SK-N-SH (cell line): ENCODE measurements around the gene PGF. TPM values are rescaled to one million over a fixed set of nuclear protein-coding genes. Genes with fewer than 3 reads are reported as not detected.

Experiments
- CTCF ChIA-PET: fragments of 300-600, 350-600 bp; formaldehyde crosslinking; extraction: SDS; loops from one replicate; lab custom pipeline; 2021; lab: Yijun Ruan, JAX
- POLR2A ChIA-PET: fragments of 350-600 bp; sonication (Branson Sonifier 250); formaldehyde crosslinking; extraction: SDS; loops from one replicate; lab custom pipeline; 2020; ENCODE audit warnings: antibody characterized with exemption, inconsistent platforms; lab: Yijun Ruan, JAX
- DNase-seq: peaks from one replicate; pipeline ENCODE4 v3.0.0; 2012
- H2AFZ ChIP-seq: fragments of 200-600 bp; sonication (generic); 2 replicates; pipeline ENCODE4 v1.8.1; 2016; ENCODE audit warnings: antibody characterized with exemption, mild to moderate bottlenecking, low read depth
- H3F3A ChIP-seq: fragments of 200-600 bp; sonication (generic); replicated peaks from 2 replicates; pipeline ENCODE3; 2016; ENCODE audit warnings: antibody characterized with exemption, mild to moderate bottlenecking; ENCODE audit not compliant: insufficient read depth
- H3K27ac ChIP-seq, 2 experiments: fragments of 200-500 bp in 1 of 2; fragments of 200-600 bp in 1 of 2; sonication (Bioruptor generic) in 1 of 2; sonication (generic), shearing (Covaris generic) in 1 of 2; 2 replicates each; pipeline versions ENCODE4 v1.5.1 to v1.6.1; 2014 to 2016; ENCODE audit warnings: low read depth in 2 of 2, inconsistent platforms in 1 of 2, low read length in 1 of 2, mild to moderate bottlenecking in 1 of 2, mixed read lengths in 1 of 2
- H3K27me3 ChIP-seq: fragments of 200-600 bp; sonication (generic), shearing (Covaris generic); 2 replicates; pipeline ENCODE4 v1.6.1; 2016; ENCODE audit warnings: mixed run types; ENCODE audit not compliant: insufficient read depth
- H3K36me3 ChIP-seq, 2 experiments: fragments of 200-500 bp in 1 of 2; fragments of 200-600 bp in 1 of 2; sonication (Bioruptor generic) in 1 of 2; sonication (generic) in 1 of 2; replicated peaks in 1 of 2; 2 replicates each; pipeline versions ENCODE3 to v1.5.1; 2014 to 2016; ENCODE audit warnings: low read length in 1 of 2, mild to moderate bottlenecking in 1 of 2; ENCODE audit not compliant: insufficient read depth in 2 of 2, control insufficient read depth in 1 of 2
- H3K4me1 ChIP-seq, 2 experiments: fragments of 200-500 bp in 1 of 2; fragments of 200-600 bp in 1 of 2; sonication (Bioruptor generic) in 1 of 2; sonication (generic), shearing (Covaris generic) in 1 of 2; 2 replicates each; pipeline versions ENCODE4 v1.5.1 to v1.6.1; 2014 to 2016; ENCODE audit warnings: low read depth in 1 of 2, low read length in 1 of 2, mixed run types in 1 of 2; ENCODE audit not compliant: insufficient read depth in 2 of 2, control insufficient read depth in 1 of 2
- H3K4me2 ChIP-seq: fragments of 200-600 bp; sonication (generic), shearing (Covaris generic); 2 replicates; pipeline ENCODE4 v1.6.1; 2017; ENCODE audit warnings: mixed run types
- H3K4me3 ChIP-seq, 2 experiments: fragments of 200-500 bp in 1 of 2; fragments of 200-600 bp in 1 of 2; sonication (Bioruptor generic) in 1 of 2; sonication (generic), shearing (Covaris generic) in 1 of 2; 2 replicates each; pipeline versions ENCODE4 v1.5.1 to v1.8.1; 2014 to 2016; ENCODE audit warnings: low read depth in 2 of 2, inconsistent platforms in 1 of 2, low read length in 1 of 2, mild to moderate bottlenecking in 1 of 2, mixed read lengths in 1 of 2, moderate library complexity in 1 of 2
- H3K79me2 ChIP-seq: fragments of 200-600 bp; sonication (generic); 2 replicates; pipeline ENCODE4 v1.8.1; 2017; ENCODE audit warnings: mild to moderate bottlenecking; ENCODE audit not compliant: insufficient read depth
- H3K9ac ChIP-seq: fragments of 200-600 bp; sonication (generic); 2 replicates; pipeline ENCODE4 v1.6.1; 2017; ENCODE audit warnings: mixed run types
- H3K9me2 ChIP-seq: fragments of 200-600 bp; sonication (generic); 2 replicates; pipeline ENCODE4 v1.6.1; 2017; ENCODE audit warnings: mixed run types
- H3K9me3 ChIP-seq: fragments of 200-600 bp; sonication (generic); 2 replicates; pipeline ENCODE4 v1.6.1; 2017; ENCODE audit warnings: mixed run types, mild to moderate bottlenecking, moderate library complexity
- H4K20me1 ChIP-seq: fragments of 200-600 bp; sonication (generic); 2 replicates; pipeline ENCODE4 v1.6.1; 2017; ENCODE audit warnings: mild to moderate bottlenecking, mixed run types; ENCODE audit not compliant: insufficient read depth
- ELF1 ChIP-seq: IDR thresholded peaks from 2 replicates; pipeline ENCODE4 v1.4.0; 2012
- EZH2phosphoT487 ChIP-seq: fragments of 200-600 bp; sonication (generic); IDR thresholded peaks from 2 replicates; pipeline ENCODE4 v1.6.1; 2017; ENCODE audit warnings: low read depth, mixed run types, mild to moderate bottlenecking, antibody characterized with exemption, moderate library complexity, borderline replicate concordance
- JUND ChIP-seq: IDR thresholded peaks from 2 replicates; pipeline ENCODE4 v1.4.0; 2012
- TEAD4 ChIP-seq: IDR thresholded peaks from 2 replicates; pipeline ENCODE4 v1.4.0; 2012; ENCODE audit warnings: mild to moderate bottlenecking, borderline replicate concordance; ENCODE audit not compliant: insufficient read depth
- YY1 ChIP-seq: IDR thresholded peaks from 2 replicates; pipeline ENCODE4 v1.4.0; 2012; ENCODE audit warnings: low read depth, mild to moderate bottlenecking
- WGBS: methylation state at CpG from one replicate; pipeline ENCODE4 v1.1.6; 2017; ENCODE audit warnings: low lambda C conversion rate; 5-methylcytosine and 5-hydroxymethylcytosine counted together
- polyA plus RNA-seq, 3 experiments: library from polyadenylated mRNA; depleted of rRNA; stranded (reverse); fragments of >200 nt; gene quantifications; 2 replicates each; pipeline ENCODE4 v1.2.3, GENCODE V29; 2012
- TF ChIP-seq, protein P1 (sequence below): fragments of 200-600 bp; sonication (generic); IDR thresholded peaks from 2 replicates; pipeline ENCODE4 v1.6.1; 2017; ENCODE audit warnings: antibody characterized with exemption, mild to moderate bottlenecking, moderate library complexity
- TF ChIP-seq, protein P2 (sequence below): IDR thresholded peaks from 2 replicates; pipeline ENCODE4 v1.4.0; 2012; ENCODE audit warnings: low read depth, borderline replicate concordance
- TF ChIP-seq, protein P3 (sequence below): IDR thresholded peaks from 2 replicates; pipeline ENCODE4 v1.4.0; 2012; ENCODE audit warnings: low read depth, borderline replicate concordance
- TF ChIP-seq, protein P4 (sequence below): fragments of 150-350 bp; IDR thresholded peaks from 2 replicates; pipeline ENCODE4 v1.6.1; 2017; ENCODE audit warnings: antibody characterized with exemption, low read length, low read depth, borderline replicate concordance

Gene PGF
- polyA plus RNA-seq, 1 of the 3 experiments (the other 2 are of a cell fraction): 4.4 TPM

DNA sequence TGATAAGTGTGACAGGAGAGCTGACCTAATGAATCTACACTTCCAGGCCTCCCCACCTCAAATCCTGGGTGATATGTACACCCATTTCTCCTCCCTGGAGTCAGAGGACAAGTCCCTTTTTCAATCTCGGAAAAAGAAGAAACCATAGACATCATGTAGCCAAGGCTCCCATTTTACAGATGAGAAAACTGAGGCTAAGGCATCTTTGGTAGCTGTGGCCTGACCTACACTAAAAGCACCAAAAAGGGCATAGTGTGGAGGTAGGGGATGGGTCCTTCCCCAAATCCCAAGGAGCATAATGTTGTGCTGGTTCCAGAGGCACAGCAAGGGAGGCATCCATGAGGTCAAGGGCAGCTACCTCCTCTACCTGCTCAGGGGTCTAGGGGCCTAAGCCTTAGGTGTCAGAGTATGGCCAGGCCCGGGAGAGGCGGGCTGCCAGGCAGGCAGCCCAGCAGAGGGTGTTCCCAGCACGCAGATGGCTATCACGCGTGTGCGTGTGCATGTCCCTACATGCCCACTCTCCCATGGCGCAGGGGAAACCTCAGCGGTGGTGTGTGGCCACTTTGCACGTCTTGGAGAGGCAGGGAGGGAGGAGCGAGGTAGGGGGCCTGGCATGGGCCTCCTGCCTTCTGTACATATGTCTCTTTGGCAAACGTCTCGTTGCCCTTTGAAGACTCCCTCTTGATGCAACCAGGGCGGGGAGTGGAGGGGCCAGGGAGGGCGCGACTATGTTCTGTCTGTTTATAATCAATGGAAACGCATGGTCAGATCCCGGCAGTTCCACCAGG is 2.5 kb downstream of the PGF start:
- Histone ChIP-seq H3K9me2 (no peaks in the 10 kb centered on the region), H3F3A (no peaks in the 10 kb centered on the region), H3K27me3 (no peaks in the 10 kb centered on the region), H3K27ac (peak overlapping the region in 1 of 2 experiments; percentile 28; a peak in 1 of 4 replicates)
- 95% methylated on average over 17 of the region's 18 CpGs for WGBS
- DNase-seq: no peak
- POLR2A ChIA-PET: interaction anchor here (1.3 kb wide), 1 partner anchor 25 kb away, joined by 4 read pairs; no protein-coding TSS in a partner anchor
- TF ChIP-seq, protein P1, sequence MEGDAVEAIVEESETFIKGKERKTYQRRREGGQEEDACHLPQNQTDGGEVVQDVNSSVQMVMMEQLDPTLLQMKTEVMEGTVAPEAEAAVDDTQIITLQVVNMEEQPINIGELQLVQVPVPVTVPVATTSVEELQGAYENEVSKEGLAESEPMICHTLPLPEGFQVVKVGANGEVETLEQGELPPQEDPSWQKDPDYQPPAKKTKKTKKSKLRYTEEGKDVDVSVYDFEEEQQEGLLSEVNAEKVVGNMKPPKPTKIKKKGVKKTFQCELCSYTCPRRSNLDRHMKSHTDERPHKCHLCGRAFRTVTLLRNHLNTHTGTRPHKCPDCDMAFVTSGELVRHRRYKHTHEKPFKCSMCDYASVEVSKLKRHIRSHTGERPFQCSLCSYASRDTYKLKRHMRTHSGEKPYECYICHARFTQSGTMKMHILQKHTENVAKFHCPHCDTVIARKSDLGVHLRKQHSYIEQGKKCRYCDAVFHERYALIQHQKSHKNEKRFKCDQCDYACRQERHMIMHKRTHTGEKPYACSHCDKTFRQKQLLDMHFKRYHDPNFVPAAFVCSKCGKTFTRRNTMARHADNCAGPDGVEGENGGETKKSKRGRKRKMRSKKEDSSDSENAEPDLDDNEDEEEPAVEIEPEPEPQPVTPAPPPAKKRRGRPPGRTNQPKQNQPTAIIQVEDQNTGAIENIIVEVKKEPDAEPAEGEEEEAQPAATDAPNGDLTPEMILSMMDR: no peak
- no peak for TF ChIP-seq ELF1
- no peak for TF ChIP-seq JUND
- TF ChIP-seq, protein P2, sequence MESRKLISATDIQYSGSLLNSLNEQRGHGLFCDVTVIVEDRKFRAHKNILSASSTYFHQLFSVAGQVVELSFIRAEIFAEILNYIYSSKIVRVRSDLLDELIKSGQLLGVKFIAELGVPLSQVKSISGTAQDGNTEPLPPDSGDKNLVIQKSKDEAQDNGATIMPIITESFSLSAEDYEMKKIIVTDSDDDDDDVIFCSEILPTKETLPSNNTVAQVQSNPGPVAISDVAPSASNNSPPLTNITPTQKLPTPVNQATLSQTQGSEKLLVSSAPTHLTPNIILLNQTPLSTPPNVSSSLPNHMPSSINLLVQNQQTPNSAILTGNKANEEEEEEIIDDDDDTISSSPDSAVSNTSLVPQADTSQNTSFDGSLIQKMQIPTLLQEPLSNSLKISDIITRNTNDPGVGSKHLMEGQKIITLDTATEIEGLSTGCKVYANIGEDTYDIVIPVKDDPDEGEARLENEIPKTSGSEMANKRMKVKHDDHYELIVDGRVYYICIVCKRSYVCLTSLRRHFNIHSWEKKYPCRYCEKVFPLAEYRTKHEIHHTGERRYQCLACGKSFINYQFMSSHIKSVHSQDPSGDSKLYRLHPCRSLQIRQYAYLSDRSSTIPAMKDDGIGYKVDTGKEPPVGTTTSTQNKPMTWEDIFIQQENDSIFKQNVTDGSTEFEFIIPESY: no peak
- TF ChIP-seq YY1: no peak
- TF ChIP-seq EZH2phosphoT487: no peak
- TF ChIP-seq, protein P3, sequence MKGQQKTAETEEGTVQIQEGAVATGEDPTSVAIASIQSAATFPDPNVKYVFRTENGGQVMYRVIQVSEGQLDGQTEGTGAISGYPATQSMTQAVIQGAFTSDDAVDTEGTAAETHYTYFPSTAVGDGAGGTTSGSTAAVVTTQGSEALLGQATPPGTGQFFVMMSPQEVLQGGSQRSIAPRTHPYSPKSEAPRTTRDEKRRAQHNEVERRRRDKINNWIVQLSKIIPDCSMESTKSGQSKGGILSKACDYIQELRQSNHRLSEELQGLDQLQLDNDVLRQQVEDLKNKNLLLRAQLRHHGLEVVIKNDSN: no peak
- TF ChIP-seq TEAD4: no peak
- TF ChIP-seq, all 33 proteins: peak for 0
- H3K4me1 ChIP-seq: peaks cover 0 to 43% of the 10 kb centered on the region in 2 experiments; a peak in 2 of 4 replicates
- no peaks in the 10 kb centered on the region for H4K20me1 ChIP-seq
- no peak overlapping the region for H3K4me2 ChIP-seq
- H3K9ac ChIP-seq: no peak overlapping the region
- no peak overlapping the region for H2AFZ ChIP-seq
- no peak overlapping the region for H3K4me3 ChIP-seq
- H3K9me3 ChIP-seq: no peaks in the 10 kb centered on the region
- H3K79me2 ChIP-seq: no peaks in the 10 kb centered on the region
- CTCF ChIA-PET: interaction anchor here (1.1 to 18.5 kb wide), 7 partner anchors 14 to 136 kb away, joined by 3 to 290 read pairs (median 5); no protein-coding TSS in a partner anchor
- no peaks in the 10 kb centered on the region for H3K36me3 ChIP-seq

DNA sequence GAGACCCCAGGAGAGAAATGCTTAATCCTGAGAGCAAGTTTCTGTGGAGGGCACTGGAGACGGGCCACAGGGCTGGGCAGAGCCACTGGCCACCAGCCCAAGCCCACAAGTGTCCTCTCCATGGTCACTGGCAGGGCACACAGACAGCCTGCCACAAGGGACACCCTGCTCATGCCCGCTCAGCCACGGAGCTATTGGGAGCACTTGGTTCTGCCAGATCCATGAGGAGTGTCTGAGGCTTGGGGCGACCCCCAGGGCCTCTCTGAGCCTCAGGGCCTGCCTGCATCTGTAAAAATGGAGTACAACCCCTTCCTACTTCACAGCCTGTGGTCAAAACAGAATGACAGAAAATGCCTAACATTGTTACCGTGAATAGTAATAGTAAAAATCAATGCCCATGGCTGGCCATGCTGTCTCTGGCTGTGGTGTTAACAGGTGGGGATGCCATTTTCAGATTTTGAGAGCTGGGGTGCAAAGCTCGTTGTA is 3.2 kb downstream of the PGF start:
- Histone ChIP-seq H3F3A (no peaks in the 10 kb centered on the region), H3K9me3 (no peaks in the 10 kb centered on the region), H3K4me3 (no peak overlapping the region), H3K27ac (no peak overlapping the region), H3K27me3 (no peaks in the 10 kb centered on the region), H3K36me3 (no peaks in the 10 kb centered on the region), H3K9me2 (no peaks in the 10 kb centered on the region), H3K9ac (no peak overlapping the region), H4K20me1 (no peaks in the 10 kb centered on the region), H3K79me2 (no peaks in the 10 kb centered on the region)
- DNase-seq: no peak
- POLR2A ChIA-PET: no interaction called here
- TF ChIP-seq, protein P4, sequence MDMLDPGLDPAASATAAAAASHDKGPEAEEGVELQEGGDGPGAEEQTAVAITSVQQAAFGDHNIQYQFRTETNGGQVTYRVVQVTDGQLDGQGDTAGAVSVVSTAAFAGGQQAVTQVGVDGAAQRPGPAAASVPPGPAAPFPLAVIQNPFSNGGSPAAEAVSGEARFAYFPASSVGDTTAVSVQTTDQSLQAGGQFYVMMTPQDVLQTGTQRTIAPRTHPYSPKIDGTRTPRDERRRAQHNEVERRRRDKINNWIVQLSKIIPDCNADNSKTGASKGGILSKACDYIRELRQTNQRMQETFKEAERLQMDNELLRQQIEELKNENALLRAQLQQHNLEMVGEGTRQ: no peak
- TF ChIP-seq, all 33 proteins: peak for 0
- CTCF ChIA-PET: interaction anchor here (1.1 to 18.5 kb wide), 4 partner anchors 51 to 136 kb away, joined by 3 to 290 read pairs (median 4); no protein-coding TSS in a partner anchor
- H2AFZ ChIP-seq: no peak overlapping the region
- H3K4me1 ChIP-seq: peaks cover 0 to 43% of the 10 kb centered on the region in 2 experiments; a peak in 2 of 4 replicates
- no peak overlapping the region for H3K4me2 ChIP-seq
- 90% methylated on average over 5 of the region's 6 CpGs for WGBS
